HepG2 (cell line): Measurements from ENCODE around the gene PPP1R9B. TPM values are rescaled to one million over a fixed set of nuclear protein-coding genes. Genes with fewer than 3 reads are reported as not detected.

ENCODE experiments used
- ATAC-seq: fragments of 200-7000 bp; cut with Tn5 transposase; 3 replicates; pipeline ENCODE4 v1.9.1; 2020; ENCODE audit warnings: mild to moderate bottlenecking, moderate library complexity
- BruUV-seq: library from RNA; stranded (reverse); fragments of 400-500 nt; replicated peaks from 2 replicates; lab custom pipeline; 2021; lab: Mats Ljungman, UMichigan
- CTCF ChIA-PET: fragments of 300-600 bp; formaldehyde crosslinking; extraction: SDS; loops from one replicate; lab custom pipeline; 2021; ENCODE audit warnings: low total read pairs, inconsistent platforms, low intra/inter-chr PET ratio; lab: Yijun Ruan, JAX
- POLR2A ChIA-PET: fragments of 350-600 bp; sonication (Branson Sonifier 250); formaldehyde crosslinking; loops from one replicate; lab custom pipeline; 2020; ENCODE audit warnings: antibody characterized with exemption, inconsistent platforms; lab: Yijun Ruan, JAX
- DNase-seq: peaks from one replicate; pipeline ENCODE4 v3.0.0-alpha.2; 2015; ENCODE audit warnings: low spot score
- FAIRE-seq: peaks from 3 replicates; lab custom pipeline; 2011; peaks lifted over from hg19 to GRCh38; lab: Jason Lieb, UNC
- H2AFZ ChIP-seq: one replicate; pipeline ENCODE4 v1.6.1; 2011; ENCODE audit warnings: low read length, inconsistent platforms
- H3K27ac ChIP-seq: fragments of 300-600 bp; 3 replicates; pipeline ENCODE4 v1.8.0; 2011; ENCODE audit warnings: mixed run types, mild to moderate bottlenecking, mixed read lengths, low read length, inconsistent platforms; ENCODE audit not compliant: insufficient read depth; ENCODE audit errors: extremely low read length
- H3K27me3 ChIP-seq, 2 experiments: fragments of 200-600 bp in 1 of 2; 2 replicates in 1 of 2; 3 replicates in 1 of 2; pipeline versions ENCODE4 v1.6.0 to v1.8.0; 2011; ENCODE audit warnings: low read length in 2 of 2, mild to moderate bottlenecking in 2 of 2, moderate library complexity in 2 of 2, inconsistent platforms in 1 of 2; ENCODE audit not compliant: insufficient read depth in 2 of 2, control insufficient read depth in 1 of 2
- H3K36me3 ChIP-seq, 2 experiments: fragments of 200-600 bp in 1 of 2; replicated peaks in 1 of 2; 2 replicates in 1 of 2; 3 replicates in 1 of 2; pipeline versions ENCODE4 v1.5.1 to v1.8.0; 2011; ENCODE audit warnings: low read length in 2 of 2, inconsistent platforms in 1 of 2; ENCODE audit not compliant: insufficient read depth in 2 of 2, control insufficient read depth in 1 of 2
- H3K4me1 ChIP-seq: 2 replicates; pipeline ENCODE4 v1.5.1; 2012; ENCODE audit warnings: low read length, inconsistent platforms; ENCODE audit not compliant: insufficient read depth
- H3K4me2 ChIP-seq: 2 replicates; pipeline ENCODE4 v1.6.0; 2011; ENCODE audit warnings: low read depth, low read length, inconsistent platforms
- H3K4me3 ChIP-seq, 3 experiments: fragments of 200-600 bp in 1 of 3; sonication (generic), shearing (Covaris generic) in 1 of 3; replicated peaks in 1 of 3; 2 replicates each; pipeline ENCODE4 v1.5.1; 2011 to 2016; ENCODE audit warnings: low read length in 3 of 3, inconsistent platforms in 2 of 3, low read depth in 2 of 3, mild to moderate bottlenecking in 2 of 3, control low read depth in 1 of 3, mixed read lengths in 1 of 3; ENCODE audit not compliant: insufficient read depth in 1 of 3
- H3K79me2 ChIP-seq: one replicate; pipeline ENCODE4 v1.6.1; 2011; ENCODE audit warnings: low read length, inconsistent platforms; ENCODE audit not compliant: insufficient read depth
- H3K9ac ChIP-seq: 2 replicates; pipeline ENCODE4 v1.6.0; 2011; ENCODE audit warnings: mild to moderate bottlenecking, low read depth, low read length, inconsistent platforms; ENCODE audit not compliant: insufficient read depth
- H3K9me3 ChIP-seq: 2 replicates; pipeline ENCODE4 v1.5.1; 2012; ENCODE audit warnings: mild to moderate bottlenecking, low read length
- H4K20me1 ChIP-seq: 2 replicates; pipeline ENCODE4 v1.6.0; 2011; ENCODE audit warnings: inconsistent platforms, mild to moderate bottlenecking, low read length, moderate library complexity; ENCODE audit not compliant: insufficient read depth
- AGO2 ChIP-seq: fragments of 200-400 bp; formaldehyde crosslinking; optimal IDR thresholded peaks from 2 replicates; pipeline ENCODE3; 2017; ENCODE audit warnings: mild to moderate bottlenecking, low read depth, low read length, moderate library complexity
- GLI4 ChIP-seq: sonication (generic); formaldehyde crosslinking; IDR thresholded peaks from 2 replicates; pipeline ENCODE4 v1.5.1; 2020; ENCODE audit warnings: missing genetic modification reagents, mild to moderate bottlenecking, moderate library complexity, borderline replicate concordance
- MTERF4 ChIP-seq: sonication (generic); formaldehyde crosslinking; IDR thresholded peaks from 2 replicates; pipeline ENCODE4 v1.8.0; 2023; ENCODE audit warnings: mild to moderate bottlenecking, missing genetic modification reagents
- ZNF343 ChIP-seq: sonication (generic); formaldehyde crosslinking; IDR thresholded peaks from 2 replicates; pipeline ENCODE4 v1.4.0; 2020; ENCODE audit warnings: mild to moderate bottlenecking, missing genetic modification reagents
- WGBS: methylation state at CpG from one replicate; pipeline ENCODE4 v1.1.6; 2017; ENCODE audit warnings: low lambda C conversion rate; 5-methylcytosine and 5-hydroxymethylcytosine counted together
- in situ Hi-C: cut with HindIII; loops from 2 replicates; pipeline ENCODE4 v1.10.0; 2017; ENCODE audit warnings: low pct_unique_long_range_greater_than_20kb; ENCODE audit not compliant: extremely low pct_ligation_motif_present
- intact Hi-C: fragments of 100-400 bp; cut with micrococcal nuclease; formaldehyde crosslinking; loops from one replicate; pipeline ENCODE4 v1.10.0; 2022; ENCODE audit not compliant: unreplicated experiment
- polyA plus RNA-seq, 8 experiments: library from polyadenylated mRNA; depleted of rRNA in 3 of 8; stranded (reverse) in 7 of 8; unstranded in 1 of 8; fragments of >200 nt; fragmentation: Illumina TruSeq in 4 of 8; extraction: Trizol in 4 of 8; gene quantifications; 2 replicates each; pipeline versions ENCODE4 v1.2.1 to v1.2.3, GENCODE V29; 2011 to 2016; ENCODE audit warnings: low read depth in 4 of 8, missing spikeins in 1 of 8, mixed read lengths in 1 of 8; ENCODE audit not compliant: insufficient read depth in 1 of 8
- total RNA-seq, 5 experiments: library from RNA; depleted of rRNA; stranded (reverse); fragments of >200 nt; fragmentation: Illumina TruSeq; extraction: Trizol; gene quantifications; 2 replicates each; pipeline ENCODE4 v1.2.3, GENCODE V29; 2016; ENCODE audit warnings: low read depth in 1 of 5
- TF ChIP-seq, protein P1 (sequence below): sonication (generic); formaldehyde crosslinking; IDR thresholded peaks from 2 replicates; pipeline ENCODE4 v1.4.0; 2020; ENCODE audit warnings: missing genetic modification reagents
- TF ChIP-seq, protein P2 (sequence below): sonication (generic); formaldehyde crosslinking; IDR thresholded peaks from 2 replicates; pipeline ENCODE4 v1.5.0; 2020; ENCODE audit warnings: mild to moderate bottlenecking, missing genetic modification reagents

Gene PPP1R9B
- total and polyA plus RNA-seq, 2 of the 13 experiments (the other 11 are each of a cell fraction or from before 2014, with no cell fraction given) = 9.4 to 15.8 TPM

- H3K4me2 ChIP-seq = no peak overlapping the region
- no peak for DNase-seq
- H3K36me3 ChIP-seq = no peaks in the 10 kb centered on the region
- no peaks in the 10 kb centered on the region for H3K79me2 ChIP-seq
- 33% methylated on average over 8 of the region's 9 CpGs for WGBS
- H3K27me3 ChIP-seq = peaks cover 7 to 44% of the 10 kb centered on the region in 2 experiments; a peak in 3 of 5 replicates
- H3K9me3 ChIP-seq = no peaks in the 10 kb centered on the region
- no peak overlapping the region for H3K4me3 ChIP-seq
- peaks cover 41% of the 10 kb centered on the region for H3K4me1 ChIP-seq
- ChIA-PET POLR2A (no interaction called here), CTCF (interaction anchor here (1.3 to 4.0 kb wide), 6 partner anchors 8 to 128 kb away, joined by 5 to 36 read pairs (median 11); no protein-coding TSS in a partner anchor)
- H2AFZ ChIP-seq = no peak overlapping the region
- no peak for ATAC-seq
- FAIRE-seq = no peak
- in situ Hi-C loops (no loop called here), intact Hi-C loops (loop anchor here (1.0 kb wide), 1 partner anchor 28 kb away; no protein-coding TSS in a partner anchor)
- H3K27ac ChIP-seq = no peak overlapping the region
- H3K9ac ChIP-seq = no peak overlapping the region
- BruUV-seq = no TSS peak
- no peaks in the 10 kb centered on the region for H4K20me1 ChIP-seq
- peak; percentile 18 for TF ChIP-seq AGO2
- TF ChIP-seq, protein P1, sequence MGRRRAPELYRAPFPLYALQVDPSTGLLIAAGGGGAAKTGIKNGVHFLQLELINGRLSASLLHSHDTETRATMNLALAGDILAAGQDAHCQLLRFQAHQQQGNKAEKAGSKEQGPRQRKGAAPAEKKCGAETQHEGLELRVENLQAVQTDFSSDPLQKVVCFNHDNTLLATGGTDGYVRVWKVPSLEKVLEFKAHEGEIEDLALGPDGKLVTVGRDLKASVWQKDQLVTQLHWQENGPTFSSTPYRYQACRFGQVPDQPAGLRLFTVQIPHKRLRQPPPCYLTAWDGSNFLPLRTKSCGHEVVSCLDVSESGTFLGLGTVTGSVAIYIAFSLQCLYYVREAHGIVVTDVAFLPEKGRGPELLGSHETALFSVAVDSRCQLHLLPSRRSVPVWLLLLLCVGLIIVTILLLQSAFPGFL (CRISPR knock-in tag) = no peak
Observed at GRCh38 chr17:50169881-50170459, 19.5 kb upstream of the PPP1R9B start.

DNA sequence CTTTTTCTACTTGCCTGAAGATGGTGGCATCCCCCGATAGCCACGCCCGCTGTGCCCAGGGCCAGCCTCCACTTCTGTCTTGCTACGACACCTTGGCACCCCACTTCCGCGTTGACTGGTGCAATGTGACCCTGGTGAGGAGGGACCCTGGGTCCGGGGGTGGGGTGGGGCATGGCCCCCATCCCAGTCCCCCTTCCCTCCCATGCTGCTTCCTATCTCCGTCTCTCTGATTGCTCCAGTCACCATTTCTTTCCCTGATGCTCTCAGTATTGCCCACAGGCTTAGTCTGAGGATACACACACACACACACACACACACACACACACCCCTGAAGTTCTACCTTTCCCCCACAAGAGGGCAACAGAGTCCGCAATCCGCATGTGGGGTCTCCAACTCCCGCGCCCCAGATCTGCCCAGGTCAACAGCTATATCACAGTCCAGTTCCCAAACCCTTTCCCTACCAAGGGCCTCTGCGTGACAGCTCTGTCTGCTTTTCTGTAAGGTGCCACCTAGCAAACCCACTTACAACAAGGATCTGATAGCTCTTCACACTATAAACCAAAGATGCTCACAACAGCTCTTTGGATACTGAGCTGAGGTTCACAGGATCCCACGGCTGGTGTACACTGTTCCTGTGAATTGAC, 18.8 kb upstream of the PPP1R9B start:
- Histone ChIP-seq H2AFZ (no peak overlapping the region), H3K27ac (no peak overlapping the region), H3K4me1 (peaks cover 33% of the 10 kb centered on the region), H3K4me2 (no peak overlapping the region), H3K4me3 (no peak overlapping the region), H3K79me2 (no peaks in the 10 kb centered on the region), H4K20me1 (no peaks in the 10 kb centered on the region), H3K9ac (no peak overlapping the region), H3K27me3 (peaks cover 10 to 46% of the 10 kb centered on the region in 2 experiments; a peak in 3 of 5 replicates), H3K9me3 (no peaks in the 10 kb centered on the region), H3K36me3 (no peaks in the 10 kb centered on the region)
- FAIRE-seq = peak; percentile 95
- intact Hi-C loops = loop anchor here (1.0 kb wide), 1 partner anchor 29 kb away; no protein-coding TSS in a partner anchor
- ChIA-PET POLR2A (no interaction called here), CTCF (interaction anchor here (1.3 to 4.0 kb wide), 6 partner anchors 9 to 128 kb away, joined by 5 to 36 read pairs (median 11); no protein-coding TSS in a partner anchor)
- ATAC-seq = peak; percentile 58
- WGBS = 19% methylated on average over 14 of the region's 14 CpGs
- no TSS peak for BruUV-seq
- DNase-seq = peak; percentile 69
- in situ Hi-C loops = no loop called here
- no peak for TF ChIP-seq ZNF343
- TF ChIP-seq, protein P2, sequence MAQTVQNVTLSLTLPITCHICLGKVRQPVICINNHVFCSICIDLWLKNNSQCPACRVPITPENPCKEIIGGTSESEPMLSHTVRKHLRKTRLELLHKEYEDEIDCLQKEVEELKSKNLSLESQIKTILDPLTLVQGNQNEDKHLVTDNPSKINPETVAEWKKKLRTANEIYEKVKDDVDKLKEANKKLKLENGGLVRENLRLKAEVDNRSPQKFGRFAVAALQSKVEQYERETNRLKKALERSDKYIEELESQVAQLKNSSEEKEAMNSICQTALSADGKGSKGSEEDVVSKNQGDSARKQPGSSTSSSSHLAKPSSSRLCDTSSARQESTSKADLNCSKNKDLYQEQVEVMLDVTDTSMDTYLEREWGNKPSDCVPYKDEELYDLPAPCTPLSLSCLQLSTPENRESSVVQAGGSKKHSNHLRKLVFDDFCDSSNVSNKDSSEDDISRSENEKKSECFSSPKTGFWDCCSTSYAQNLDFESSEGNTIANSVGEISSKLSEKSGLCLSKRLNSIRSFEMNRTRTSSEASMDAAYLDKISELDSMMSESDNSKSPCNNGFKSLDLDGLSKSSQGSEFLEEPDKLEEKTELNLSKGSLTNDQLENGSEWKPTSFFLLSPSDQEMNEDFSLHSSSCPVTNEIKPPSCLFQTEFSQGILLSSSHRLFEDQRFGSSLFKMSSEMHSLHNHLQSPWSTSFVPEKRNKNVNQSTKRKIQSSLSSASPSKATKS (CRISPR knock-in tag) = no peak
- 0 out of 2 replicates have a peak, but pooled peaks have one; percentile 63 for TF ChIP-seq MTERF4 (CRISPR knock-in tag)
- TF ChIP-seq GLI4 = no peak
